H1 (cell line): Measurements from ENCODE around the gene PDX1. TPM values are rescaled to one million over a fixed set of nuclear protein-coding genes. Genes with fewer than 3 reads are reported as not detected.

Experiments used
- CTCF ChIA-PET: fragments of 300-600 bp; sonication (Branson Sonifier 250); formaldehyde crosslinking; loops from one replicate; lab custom pipeline; 2021; ENCODE audit not compliant: partially characterized antibody; lab: Charles Lee
- POLR2A ChIA-PET: fragments of 300-600 bp; sonication (Branson Sonifier 250); formaldehyde crosslinking; loops from one replicate; lab custom pipeline; 2021; ENCODE audit warnings: inconsistent platforms; ENCODE audit not compliant: partially characterized antibody; lab: Charles Lee
- DNase-seq, 2 experiments: peaks; one replicate each; pipeline versions ENCODE4 v3.0.0 to v3.0.0-alpha.2; 2010 to 2022; ENCODE audit warnings: low spot score in 2 of 2, low read depth in 1 of 2, mixed read lengths in 1 of 2
- FAIRE-seq: peaks from 2 replicates; lab custom pipeline; 2011; peaks lifted over from hg19 to GRCh38; lab: Jason Lieb, UNC
- H2AFZ ChIP-seq: 2 replicates; pipeline ENCODE4 v1.8.1; 2012; ENCODE audit warnings: low read length, inconsistent platforms
- H2AK5ac ChIP-seq: 2 replicates; pipeline ENCODE4 v1.6.1; 2013; ENCODE audit warnings: low read depth, low read length
- H2BK120ac ChIP-seq: replicated peaks from 2 replicates; pipeline ENCODE3; 2013; ENCODE audit warnings: low read depth, low read length, inconsistent platforms
- H2BK12ac ChIP-seq: 2 replicates; pipeline ENCODE4 v1.6.1; 2013; ENCODE audit warnings: low read depth, low read length
- H2BK15ac ChIP-seq: 2 replicates; pipeline ENCODE4 v1.6.1; 2013; ENCODE audit warnings: low read length
- H2BK20ac ChIP-seq: 2 replicates; pipeline ENCODE4 v1.6.1; 2013; ENCODE audit warnings: low read length
- H2BK5ac ChIP-seq: 2 replicates; pipeline ENCODE4 v1.6.1; 2013; ENCODE audit warnings: low read depth, low read length
- H3K14ac ChIP-seq: 2 replicates; pipeline ENCODE4 v1.6.1; 2013; ENCODE audit warnings: inconsistent platforms; ENCODE audit not compliant: insufficient read length
- H3K18ac ChIP-seq: 2 replicates; pipeline ENCODE4 v1.6.1; 2013; ENCODE audit warnings: low read length; ENCODE audit errors: extremely low read depth
- H3K23ac ChIP-seq: 2 replicates; pipeline ENCODE4 v1.6.1; 2013; ENCODE audit warnings: inconsistent platforms; ENCODE audit not compliant: insufficient read length
- H3K23me2 ChIP-seq: 2 replicates; pipeline ENCODE4 v1.6.1; 2013; ENCODE audit warnings: low read depth, low read length
- H3K27ac ChIP-seq: 2 replicates; pipeline ENCODE4 v1.6.1; 2011; ENCODE audit warnings: low read depth, low read length, inconsistent platforms
- H3K27me3 ChIP-seq, 4 experiments: replicated peaks in 1 of 4; 1 replicate in 1 of 4; 2 replicates in 3 of 4; pipeline versions ENCODE4 v1.6.1 to v1.8.1; 2011 to 2013; ENCODE audit warnings: low read length in 3 of 4, mild to moderate bottlenecking in 3 of 4, inconsistent platforms in 2 of 4, mixed read lengths in 2 of 4, moderate library complexity in 1 of 4; ENCODE audit not compliant: control insufficient read depth in 3 of 4, insufficient read depth in 3 of 4; ENCODE audit errors: extremely low read depth in 1 of 4
- H3K36me3 ChIP-seq, 4 experiments: 2 replicates each; pipeline versions ENCODE4 v1.6.1 to v1.8.1; 2011 to 2013; ENCODE audit warnings: mild to moderate bottlenecking in 4 of 4, low read length in 3 of 4, moderate library complexity in 2 of 4, control low read depth in 1 of 4, inconsistent platforms in 1 of 4; ENCODE audit not compliant: insufficient read depth in 4 of 4, control insufficient read depth in 2 of 4
- H3K4ac ChIP-seq: replicated peaks from 2 replicates; pipeline ENCODE3; 2013; ENCODE audit warnings: low read length, low read depth, mixed read lengths, inconsistent platforms; ENCODE audit not compliant: insufficient read length
- H3K4me1 ChIP-seq, 4 experiments: replicated peaks in 1 of 4; 1 replicate in 1 of 4; 2 replicates in 3 of 4; pipeline versions ENCODE4 v1.6.1 to v1.8.1; 2011 to 2013; ENCODE audit warnings: low read length in 3 of 4, inconsistent platforms in 2 of 4, mixed read lengths in 1 of 4; ENCODE audit not compliant: insufficient read depth in 4 of 4, control insufficient read depth in 3 of 4
- H3K4me2 ChIP-seq, 2 experiments: 2 replicates each; pipeline versions ENCODE4 v1.6.1 to v1.8.1; 2011 to 2013; ENCODE audit warnings: low read depth in 2 of 2, low read length in 2 of 2, control low read depth in 1 of 2, inconsistent platforms in 1 of 2, mild to moderate bottlenecking in 1 of 2; ENCODE audit not compliant: insufficient read depth in 1 of 2
- H3K4me3 ChIP-seq, 4 experiments: fragments of 200-600, 300-600 bp in 1 of 4; sonication (generic), shearing (Covaris generic), sonication (Bioruptor Twin) in 1 of 4; 2 replicates each; pipeline versions ENCODE4 v1.5.1 to v1.8.1; 2011 to 2016; ENCODE audit warnings: low read length in 4 of 4, low read depth in 3 of 4, control low read depth in 2 of 4, inconsistent platforms in 2 of 4, mild to moderate bottlenecking in 2 of 4, mixed read lengths in 1 of 4, moderate library complexity in 1 of 4; ENCODE audit not compliant: insufficient read depth in 2 of 4; ENCODE audit errors: extremely low read depth in 1 of 4
- H3K56ac ChIP-seq: replicated peaks from 2 replicates; pipeline ENCODE3; 2013; ENCODE audit warnings: low read depth, mild to moderate bottlenecking, mixed read lengths, low read length, inconsistent platforms; ENCODE audit not compliant: insufficient read length
- H3K79me1 ChIP-seq: 2 replicates; pipeline ENCODE4 v1.6.1; 2013; ENCODE audit warnings: low read depth, low read length, control low read depth
- H3K79me2 ChIP-seq, 2 experiments: 2 replicates each; pipeline versions ENCODE4 v1.6.1 to v1.8.1; 2012 to 2013; ENCODE audit warnings: low read length in 2 of 2, mild to moderate bottlenecking in 2 of 2, inconsistent platforms in 1 of 2; ENCODE audit not compliant: insufficient read depth in 2 of 2, control insufficient read depth in 1 of 2
- H3K9ac ChIP-seq, 4 experiments: replicated peaks in 1 of 4; 1 replicate in 1 of 4; 2 replicates in 3 of 4; pipeline versions ENCODE4 v1.6.1 to v1.8.1; 2011 to 2013; ENCODE audit warnings: low read depth in 3 of 4, low read length in 3 of 4, control low read depth in 2 of 4, mild to moderate bottlenecking in 2 of 4, moderate library complexity in 2 of 4, inconsistent platforms in 1 of 4; ENCODE audit errors: extremely low read depth in 1 of 4
- H3K9me3 ChIP-seq, 2 experiments: 2 replicates each; pipeline versions ENCODE4 v1.6.1 to v1.8.1; 2012 to 2013; ENCODE audit warnings: mild to moderate bottlenecking in 2 of 2, moderate library complexity in 2 of 2, control low read depth in 1 of 2, inconsistent platforms in 1 of 2, low read depth in 1 of 2, low read length in 1 of 2, mixed read lengths in 1 of 2; ENCODE audit not compliant: insufficient read depth in 2 of 2
- H4K20me1 ChIP-seq, 2 experiments: replicated peaks in 1 of 2; 2 replicates each; pipeline versions ENCODE3 to v1.8.1; 2011 to 2013; ENCODE audit warnings: inconsistent platforms in 2 of 2, low read length in 2 of 2, mild to moderate bottlenecking in 1 of 2; ENCODE audit not compliant: insufficient read depth in 2 of 2, control insufficient read depth in 1 of 2
- H4K5ac ChIP-seq: 2 replicates; pipeline ENCODE4 v1.6.1; 2013; ENCODE audit warnings: low read length, low read depth, mixed read lengths, inconsistent platforms; ENCODE audit not compliant: insufficient read length
- H4K8ac ChIP-seq: 2 replicates; pipeline ENCODE4 v1.8.0; 2013; ENCODE audit warnings: mild to moderate bottlenecking, moderate library complexity, low read length, inconsistent platforms; ENCODE audit not compliant: insufficient read depth; ENCODE audit errors: extremely low read depth
- H4K91ac ChIP-seq: replicated peaks from 2 replicates; pipeline ENCODE3; 2013; ENCODE audit warnings: low read length, mixed read lengths, inconsistent platforms; ENCODE audit not compliant: insufficient read length
- BACH1 ChIP-seq: IDR thresholded peaks from 2 replicates; pipeline ENCODE4 v1.6.1; 2012; ENCODE audit warnings: low read length, improper control_type of control experiment
- BRCA1 ChIP-seq: IDR thresholded peaks from 2 replicates; pipeline ENCODE4 v1.6.1; 2012; ENCODE audit warnings: low read depth, low read length, improper control_type of control experiment
- CBX5 ChIP-seq: fragments of 300-800, 300-1000 bp; sonication (generic); IDR thresholded peaks from 2 replicates; pipeline ENCODE4 v1.7.1; 2016; ENCODE audit warnings: antibody characterized with exemption, low read length, low read depth
- CBX8 ChIP-seq: fragments of 300-800, 300-1000 bp; sonication (generic); IDR thresholded peaks from 2 replicates; pipeline ENCODE4 v1.7.1; 2016; ENCODE audit warnings: low read depth, low read length, borderline replicate concordance
- CEBPB ChIP-seq: IDR thresholded peaks from 2 replicates; pipeline ENCODE4 v1.6.1; 2012; ENCODE audit warnings: low read depth, low read length
- E2F6 ChIP-seq: IDR thresholded peaks from 2 replicates; pipeline ENCODE4 v1.6.1; 2012; ENCODE audit warnings: inconsistent platforms
- HDAC6 ChIP-seq: IDR thresholded peaks from one replicate; pipeline ENCODE4 v1.7.1; 2012; ENCODE audit warnings: low read depth, mild to moderate bottlenecking, inconsistent platforms, low read length, moderate library complexity
- MAX ChIP-seq: IDR thresholded peaks from 2 replicates; pipeline ENCODE4 v1.6.1; 2012; ENCODE audit warnings: inconsistent platforms
- RAD21 ChIP-seq, 2 experiments: IDR thresholded peaks in 1 of 2; conservative IDR thresholded peaks in 1 of 2; 2 replicates each; pipeline ENCODE4 v1.6.1; 2011; ENCODE audit warnings: low read depth in 2 of 2, low read length in 2 of 2, improper control_type of control experiment in 1 of 2, inconsistent platforms in 1 of 2, mild to moderate bottlenecking in 1 of 2, moderate library complexity in 1 of 2
- RBBP5 ChIP-seq: IDR thresholded peaks from 2 replicates; pipeline ENCODE4 v1.7.1; 2012; ENCODE audit warnings: low read depth, mild to moderate bottlenecking, inconsistent platforms, low read length, moderate library complexity, borderline replicate concordance
- RFX5 ChIP-seq: IDR thresholded peaks from 2 replicates; pipeline ENCODE4 v1.6.1; 2011; ENCODE audit warnings: low read depth, low read length, improper control_type of control experiment, borderline replicate concordance
- SIRT6 ChIP-seq: IDR thresholded peaks from one replicate; pipeline ENCODE4 v1.7.1; 2012; ENCODE audit warnings: low read length, inconsistent platforms
- SP4 ChIP-seq: IDR thresholded peaks from 2 replicates; pipeline ENCODE4 v1.6.1; 2012; ENCODE audit warnings: low read length, inconsistent platforms
- TAF1 ChIP-seq: IDR thresholded peaks from 2 replicates; pipeline ENCODE4 v1.6.1; 2011; ENCODE audit warnings: mild to moderate bottlenecking, low read depth, low read length
- YY1 ChIP-seq: IDR thresholded peaks from 2 replicates; pipeline ENCODE4 v1.6.1; 2011; ENCODE audit warnings: low read depth, mild to moderate bottlenecking, low read length
- WGBS, 2 experiments: shearing (Covaris generic) in 1 of 2; methylation state at CpG; one replicate each; pipeline versions ENCODE4 v1.1.6 to v1.1.7; 2013 to 2015; ENCODE audit warnings: low lambda C conversion rate in 2 of 2, mixed read lengths in 2 of 2, inconsistent platforms in 1 of 2, low coverage in 1 of 2, missing lambda C conversion rate in 1 of 2; ENCODE audit not compliant: insufficient replicate concordance in 2 of 2, insufficient coverage in 1 of 2, insufficient read length in 1 of 2; ENCODE audit errors: extremely low coverage in 1 of 2, missing lambda C conversion rate in 1 of 2; 5-methylcytosine and 5-hydroxymethylcytosine counted together
- polyA plus RNA-seq, 7 experiments: library from polyadenylated mRNA; depleted of rRNA in 3 of 7; stranded (reverse) in 5 of 7; unstranded in 2 of 7; fragments of >200 nt in 5 of 7; fragments of 200-250 nt in 2 of 7; gene quantifications; 1 replicate in 5 of 7; 2 replicates in 1 of 7; 4 replicates in 1 of 7; pipeline versions ENCODE4 v1.2.1 to v1.2.3, GENCODE V29; 2011 to 2013; ENCODE audit warnings: missing spikeins in 2 of 7, mixed read lengths in 2 of 7
- total RNA-seq: library from RNA; stranded (reverse); fragmentation: NEBNext Ultra II Directional; extraction: Animal tissue kit (Norgen Biotek cat#: 25700); gene quantifications from 2 replicates; pipeline ENCODE4 v1.2.1, GENCODE V29; 2021

The PDX1 gene
- total and polyA plus RNA-seq, 2 of the 8 experiments (the other 6 are each of a cell fraction or from before 2014, with no cell fraction given): not detected

GRCh38 chr13:27878274-27878673 is 41.5 kb upstream of the PDX1 start:
- H4K91ac ChIP-seq: no peak overlapping the region
- no peaks in the 10 kb centered on the region for H4K20me1 ChIP-seq
- H2BK15ac ChIP-seq: no peak overlapping the region
- H3K4ac ChIP-seq: no peak overlapping the region
- H3K27ac ChIP-seq: no peak overlapping the region
- H3K4me2 ChIP-seq: no peak overlapping the region
- H3K14ac ChIP-seq: no peak overlapping the region
- H3K27me3 ChIP-seq: no peaks in the 10 kb centered on the region
- no peak overlapping the region for H3K23ac ChIP-seq
- no peak overlapping the region for H2BK12ac ChIP-seq
- no peaks in the 10 kb centered on the region for H3K4me1 ChIP-seq
- H3K36me3 ChIP-seq: no peaks in the 10 kb centered on the region
- ChIA-PET POLR2A (no interaction called here), CTCF (no interaction called here)
- H2AFZ ChIP-seq: no peak overlapping the region
- DNase-seq (no peak), FAIRE-seq (no peak)
- H4K5ac ChIP-seq: no peak overlapping the region
- H3K23me2 ChIP-seq: no peaks in the 10 kb centered on the region
- no peak overlapping the region for H3K9ac ChIP-seq
- WGBS, 2 experiments: 86% methylated on average over 5 of the region's 5 CpGs; no CpG with 5 or more reads in 1 of the 2 experiments
- H3K79me1 ChIP-seq: no peaks in the 10 kb centered on the region
- no peaks in the 10 kb centered on the region for H3K79me2 ChIP-seq
- H2AK5ac ChIP-seq: no peak overlapping the region
- H2BK120ac ChIP-seq: no peak overlapping the region
- H3K9me3 ChIP-seq: 0 out of 4 replicates have a peak, but pooled peaks cover 0 to 3% of the 10 kb centered on the region in 2 experiments
- H3K4me3 ChIP-seq: no peak overlapping the region
- no peak overlapping the region for H3K18ac ChIP-seq
- H4K8ac ChIP-seq: no peak overlapping the region
- H2BK20ac ChIP-seq: no peak overlapping the region
- H3K56ac ChIP-seq: no peak overlapping the region
- H2BK5ac ChIP-seq: no peak overlapping the region
- TF ChIP-seq SP4 (no peak), CEBPB (no peak), RFX5 (no peak), RBBP5 (no peak), BACH1 (no peak), MAX (no peak), HDAC6 (no peak), CBX5 (no peak), E2F6 (no peak), TAF1 (no peak), SIRT6 (no peak), CBX8 (no peak), YY1 (no peak), BRCA1 (no peak), RAD21 (IDR thresholded peaks at IDR 0.05 in 1 of 2, conservative IDR thresholded peaks at IDR 0.05 in 1 of 2; ENCODE audit: low read depth in 2 of 2, low read length in 2 of 2) (no peak)
